Astrocyte of the hippocampus (primary cell): ENCODE results near the gene APCDD1L.
"Not testable (repeated sequence)": the region's sequence is repeated elsewhere in the genome, so short reads cannot be mapped to it uniquely, and the experiment has no call there.

Experiments used
- DNase-seq: peaks from one replicate; pipeline ENCODE4 v3.0.0; 2011; ENCODE audit warnings: low read depth, low spot score

APCDD1L gene

GRCh38 chr20:58416057-58416456 is 99.1 kb downstream of the APCDD1L start:
- no peak for DNase-seq

- DNase-seq = not testable (repeated sequence)
Observed at GRCh38 chr20:58414786-58415185, 100.4 kb downstream of the APCDD1L start.

GRCh38 chr20:58414216-58414615 is 101.0 kb downstream of the APCDD1L start:
- DNase-seq = not testable (repeated sequence)
